Measurements from ENCODE around the gene TMEM163.

Gene TMEM163

GRCh38 chr2:134470561-134471168, 248.1 kb downstream of the TMEM163 start:
- H3K36me3 Mint-ChIP-seq = no peaks in the 10 kb centered on the region
- H3K27ac Mint-ChIP-seq = no peak overlapping the region
- H3K4me1 Mint-ChIP-seq = peaks cover 29% of the 10 kb centered on the region
- peaks cover 4% of the 10 kb centered on the region for H3K9me3 Mint-ChIP-seq
- H3K27me3 Mint-ChIP-seq = peaks cover 2% of the 10 kb centered on the region
- H3K4me3 Mint-ChIP-seq = peak overlapping the region; percentile 26

- peaks cover 29% of the 10 kb centered on the region for H3K4me1 Mint-ChIP-seq
- H3K27me3 Mint-ChIP-seq = peaks cover 2% of the 10 kb centered on the region
- H3K27ac Mint-ChIP-seq = no peak overlapping the region
- peaks cover 4% of the 10 kb centered on the region for H3K9me3 Mint-ChIP-seq
- H3K36me3 Mint-ChIP-seq = no peaks in the 10 kb centered on the region
- no peak overlapping the region for H3K4me3 Mint-ChIP-seq
Observed at GRCh38 chr2:134469516-134470115, 249.2 kb downstream of the TMEM163 start.

- Mint-ChIP-seq H3K27ac (peak overlapping the region; percentile 77), H3K4me1 (peaks cover 29% of the 10 kb centered on the region), H3K36me3 (no peaks in the 10 kb centered on the region), H3K9me3 (peaks cover 4% of the 10 kb centered on the region), H3K4me3 (peak overlapping the region; percentile 52), H3K27me3 (peaks cover 2% of the 10 kb centered on the region)
Observed at GRCh38 chr2:134468776-134469175, 250.0 kb downstream of the TMEM163 start.

- Mint-ChIP-seq H3K27ac (peak overlapping the region; percentile 77), H3K27me3 (no peaks in the 10 kb centered on the region), H3K36me3 (no peaks in the 10 kb centered on the region), H3K9me3 (no peaks in the 10 kb centered on the region), H3K4me1 (peaks cover 29% of the 10 kb centered on the region), H3K4me3 (peak overlapping the region; percentile 52)
Observed at GRCh38 chr2:134468164-134468563, 250.6 kb downstream of the TMEM163 start.

- Mint-ChIP-seq H3K36me3 (no peaks in the 10 kb centered on the region), H3K27me3 (no peaks in the 10 kb centered on the region), H3K27ac (no peak overlapping the region), H3K4me1 (peaks cover 29% of the 10 kb centered on the region), H3K4me3 (no peak overlapping the region), H3K9me3 (no peaks in the 10 kb centered on the region)
Observed at GRCh38 chr2:134466141-134466540, 252.7 kb downstream of the TMEM163 start.

- H3K27ac Mint-ChIP-seq = no peak overlapping the region
- no peaks in the 10 kb centered on the region for H3K27me3 Mint-ChIP-seq
- H3K9me3 Mint-ChIP-seq = no peaks in the 10 kb centered on the region
- H3K36me3 Mint-ChIP-seq = no peaks in the 10 kb centered on the region
- H3K4me3 Mint-ChIP-seq = no peak overlapping the region
- peaks cover 29% of the 10 kb centered on the region for H3K4me1 Mint-ChIP-seq
Observed at GRCh38 chr2:134465228-134466105, 253.3 kb downstream of the TMEM163 start.

- no peak overlapping the region for H3K27ac Mint-ChIP-seq
- H3K4me3 Mint-ChIP-seq = no peak overlapping the region
- peaks cover 21% of the 10 kb centered on the region for H3K4me1 Mint-ChIP-seq
- H3K36me3 Mint-ChIP-seq = no peaks in the 10 kb centered on the region
- no peaks in the 10 kb centered on the region for H3K9me3 Mint-ChIP-seq
- H3K27me3 Mint-ChIP-seq = no peaks in the 10 kb centered on the region
Observed at GRCh38 chr2:134463699-134464022, 255.1 kb downstream of the TMEM163 start.

GRCh38 chr2:134462791-134463698, 255.8 kb downstream of the TMEM163 start:
- Mint-ChIP-seq H3K36me3 (no peaks in the 10 kb centered on the region), H3K4me3 (no peak overlapping the region), H3K9me3 (no peaks in the 10 kb centered on the region), H3K27ac (no peak overlapping the region), H3K27me3 (no peaks in the 10 kb centered on the region), H3K4me1 (peaks cover 15% of the 10 kb centered on the region)

GRCh38 chr2:134462275-134462674, 256.5 kb downstream of the TMEM163 start:
- H3K27ac Mint-ChIP-seq = no peak overlapping the region
- no peaks in the 10 kb centered on the region for H3K9me3 Mint-ChIP-seq
- H3K4me1 Mint-ChIP-seq = peaks cover 12% of the 10 kb centered on the region
- no peaks in the 10 kb centered on the region for H3K36me3 Mint-ChIP-seq
- H3K4me3 Mint-ChIP-seq = no peak overlapping the region
- H3K27me3 Mint-ChIP-seq = no peaks in the 10 kb centered on the region

GRCh38 chr2:134461511-134461910, 257.3 kb downstream of the TMEM163 start:
- Mint-ChIP-seq H3K4me1 (peaks cover 7% of the 10 kb centered on the region), H3K27me3 (no peaks in the 10 kb centered on the region), H3K4me3 (no peak overlapping the region), H3K9me3 (no peaks in the 10 kb centered on the region), H3K36me3 (no peaks in the 10 kb centered on the region), H3K27ac (no peak overlapping the region)

GRCh38 chr2:134460583-134460998, 258.2 kb downstream of the TMEM163 start:
- Mint-ChIP-seq H3K4me1 (no peaks in the 10 kb centered on the region), H3K36me3 (no peaks in the 10 kb centered on the region), H3K4me3 (no peak overlapping the region), H3K27ac (no peak overlapping the region), H3K9me3 (no peaks in the 10 kb centered on the region), H3K27me3 (no peaks in the 10 kb centered on the region)

- Mint-ChIP-seq H3K27ac (no peak overlapping the region), H3K4me3 (no peak overlapping the region), H3K36me3 (no peaks in the 10 kb centered on the region), H3K9me3 (no peaks in the 10 kb centered on the region), H3K4me1 (no peaks in the 10 kb centered on the region), H3K27me3 (no peaks in the 10 kb centered on the region)
Observed at GRCh38 chr2:134459706-134460406, 258.9 kb downstream of the TMEM163 start.

- H3K27ac Mint-ChIP-seq = no peak overlapping the region
- no peaks in the 10 kb centered on the region for H3K27me3 Mint-ChIP-seq
- H3K9me3 Mint-ChIP-seq = no peaks in the 10 kb centered on the region
- no peak overlapping the region for H3K4me3 Mint-ChIP-seq
- H3K4me1 Mint-ChIP-seq = no peaks in the 10 kb centered on the region
- H3K36me3 Mint-ChIP-seq = no peaks in the 10 kb centered on the region
Observed at GRCh38 chr2:134458950-134459349, 259.9 kb downstream of the TMEM163 start.

- H3K4me1 Mint-ChIP-seq = no peaks in the 10 kb centered on the region
- H3K9me3 Mint-ChIP-seq = no peaks in the 10 kb centered on the region
- H3K27me3 Mint-ChIP-seq = no peaks in the 10 kb centered on the region
- no peak overlapping the region for H3K4me3 Mint-ChIP-seq
- H3K27ac Mint-ChIP-seq = no peak overlapping the region
- no peaks in the 10 kb centered on the region for H3K36me3 Mint-ChIP-seq
Observed at GRCh38 chr2:134458473-134458853, 260.3 kb downstream of the TMEM163 start.
